OCI-LY1 (cell line): Measurements from ENCODE around the gene UTP20.

Experiments
- H2AFZ ChIP-seq: fragments of 200-600 bp; sonication (generic), shearing (Covaris generic); 2 replicates; pipeline ENCODE4 v1.6.0; 2014; ENCODE audit warnings: antibody characterized with exemption, mild to moderate bottlenecking, low read length
- H3F3A ChIP-seq: fragments of 200-600 bp; sonication (generic), shearing (Covaris generic); 2 replicates; pipeline ENCODE4 v1.6.0; 2014; ENCODE audit warnings: mild to moderate bottlenecking, antibody characterized with exemption, low read length, moderate library complexity; ENCODE audit not compliant: insufficient read depth
- H3K27ac ChIP-seq: fragments of 200-600 bp; sonication (generic); 2 replicates; pipeline ENCODE4 v1.5.1; 2014; ENCODE audit warnings: low read length, mixed run types, mild to moderate bottlenecking, low read depth; ENCODE audit not compliant: poor library complexity, severe bottlenecking
- H3K27me3 ChIP-seq: fragments of 200-600 bp; sonication (generic); 2 replicates; pipeline ENCODE4 v1.6.0; 2014; ENCODE audit warnings: antibody characterized with exemption, mild to moderate bottlenecking, low read length, moderate library complexity; ENCODE audit not compliant: insufficient read depth
- H3K36me3 ChIP-seq: fragments of 200-600 bp; sonication (generic); 2 replicates; pipeline ENCODE4 v1.6.1; 2014; ENCODE audit warnings: mild to moderate bottlenecking, antibody characterized with exemption, low read length, moderate library complexity, mixed read lengths; ENCODE audit not compliant: insufficient read depth
- H3K4me1 ChIP-seq: fragments of 200-600 bp; sonication (generic); 2 replicates; pipeline ENCODE4 v1.5.1; 2014; ENCODE audit warnings: mild to moderate bottlenecking, low read length, moderate library complexity; ENCODE audit not compliant: insufficient read depth, severe bottlenecking
- H3K4me2 ChIP-seq: fragments of 200-600 bp; sonication (generic), shearing (Covaris generic); 2 replicates; pipeline ENCODE4 v1.6.1; 2014; ENCODE audit warnings: low read length
- H3K4me3 ChIP-seq: fragments of 200-600 bp; sonication (generic); 2 replicates; pipeline ENCODE4 v1.5.1; 2014; ENCODE audit warnings: low read length, low read depth, mild to moderate bottlenecking, mixed read lengths; ENCODE audit not compliant: poor library complexity, severe bottlenecking
- H3K79me2 ChIP-seq: fragments of 200-600 bp; shearing (Covaris generic); 2 replicates; pipeline ENCODE4 v1.6.1; 2016; ENCODE audit warnings: mixed run types, low read length, mixed read lengths; ENCODE audit not compliant: insufficient read depth
- H3K9ac ChIP-seq: fragments of 200-600 bp; sonication (generic), shearing (Covaris generic); 2 replicates; pipeline ENCODE4 v1.6.1; 2014; ENCODE audit warnings: mild to moderate bottlenecking, low read length, mixed read lengths
- H3K9me2 ChIP-seq: fragments of 200-600 bp; sonication (generic), shearing (Covaris generic); 2 replicates; pipeline ENCODE4 v1.6.1; 2014; ENCODE audit warnings: low read depth, mild to moderate bottlenecking, low read length, mixed read lengths
- H3K9me3 ChIP-seq: fragments of 200-600 bp; shearing (Covaris generic); 2 replicates; pipeline ENCODE4 v1.6.1; 2014; ENCODE audit warnings: low read length, mixed read lengths
- H4K20me1 ChIP-seq: fragments of 200-600 bp; sonication (generic), shearing (Covaris generic); 2 replicates; pipeline ENCODE4 v1.6.0; 2016; ENCODE audit warnings: mild to moderate bottlenecking, low read length; ENCODE audit not compliant: insufficient read depth
- EZH2 ChIP-seq: fragments of 200-600 bp; sonication (generic), shearing (Covaris generic); IDR thresholded peaks from 2 replicates; pipeline ENCODE4 v1.8.0; 2017; ENCODE audit warnings: borderline replicate concordance, mixed run types, mild to moderate bottlenecking, antibody characterized with exemption, low read length, moderate library complexity, mixed read lengths
- TF ChIP-seq, protein P1 (sequence below): fragments of 200-600 bp; sonication (generic), shearing (Covaris generic); IDR thresholded peaks from 2 replicates; pipeline ENCODE4 v1.5.1; 2017; ENCODE audit warnings: mild to moderate bottlenecking, antibody characterized with exemption, low read length, moderate library complexity, mixed read lengths

Gene UTP20

GRCh38 chr12:101430456-101430855 is 150.6 kb downstream of the UTP20 start:
- Histone ChIP-seq H2AFZ (no peak overlapping the region), H3K27me3 (no peaks in the 10 kb centered on the region; the same call in 1 of the 2 replicates), H3K9ac (no peak overlapping the region), H3K9me3 (no peaks in the 10 kb centered on the region), H3K36me3 (no peaks in the 10 kb centered on the region), H3F3A (no peaks in the 10 kb centered on the region), H3K9me2 (no peaks in the 10 kb centered on the region), H4K20me1 (no peaks in the 10 kb centered on the region), H3K4me3 (no peak overlapping the region), H3K4me2 (no peak overlapping the region), H3K27ac (no peak overlapping the region), H3K79me2 (no peaks in the 10 kb centered on the region), H3K4me1 (no peaks in the 10 kb centered on the region)
- TF ChIP-seq, protein P1, sequence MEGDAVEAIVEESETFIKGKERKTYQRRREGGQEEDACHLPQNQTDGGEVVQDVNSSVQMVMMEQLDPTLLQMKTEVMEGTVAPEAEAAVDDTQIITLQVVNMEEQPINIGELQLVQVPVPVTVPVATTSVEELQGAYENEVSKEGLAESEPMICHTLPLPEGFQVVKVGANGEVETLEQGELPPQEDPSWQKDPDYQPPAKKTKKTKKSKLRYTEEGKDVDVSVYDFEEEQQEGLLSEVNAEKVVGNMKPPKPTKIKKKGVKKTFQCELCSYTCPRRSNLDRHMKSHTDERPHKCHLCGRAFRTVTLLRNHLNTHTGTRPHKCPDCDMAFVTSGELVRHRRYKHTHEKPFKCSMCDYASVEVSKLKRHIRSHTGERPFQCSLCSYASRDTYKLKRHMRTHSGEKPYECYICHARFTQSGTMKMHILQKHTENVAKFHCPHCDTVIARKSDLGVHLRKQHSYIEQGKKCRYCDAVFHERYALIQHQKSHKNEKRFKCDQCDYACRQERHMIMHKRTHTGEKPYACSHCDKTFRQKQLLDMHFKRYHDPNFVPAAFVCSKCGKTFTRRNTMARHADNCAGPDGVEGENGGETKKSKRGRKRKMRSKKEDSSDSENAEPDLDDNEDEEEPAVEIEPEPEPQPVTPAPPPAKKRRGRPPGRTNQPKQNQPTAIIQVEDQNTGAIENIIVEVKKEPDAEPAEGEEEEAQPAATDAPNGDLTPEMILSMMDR: no peak
- no peak for TF ChIP-seq EZH2

GRCh38 chr12:101436136-101436535 is 156.2 kb downstream of the UTP20 start:
- Histone ChIP-seq H4K20me1 (no peaks in the 10 kb centered on the region), H3K9me3 (no peaks in the 10 kb centered on the region), H3F3A (no peaks in the 10 kb centered on the region), H3K27ac (no peak overlapping the region), H3K79me2 (no peaks in the 10 kb centered on the region), H3K36me3 (no peaks in the 10 kb centered on the region), H3K4me3 (no peak overlapping the region), H3K4me1 (no peaks in the 10 kb centered on the region), H3K27me3 (no peaks in the 10 kb centered on the region), H3K9me2 (no peaks in the 10 kb centered on the region), H3K9ac (no peak overlapping the region), H3K4me2 (no peak overlapping the region), H2AFZ (no peak overlapping the region)
- TF ChIP-seq, protein P1: no peak
- TF ChIP-seq EZH2: no peak
